B cell (primary cell): ENCODE results near the gene RPL6. TPM values are rescaled to one million over a fixed set of nuclear protein-coding genes. Genes with fewer than 3 reads are reported as not detected.
"Not testable (repeated sequence)": the region's sequence is repeated elsewhere in the genome, so short reads cannot be mapped to it uniquely, and the experiment has no call there.

ENCODE experiments used
- ATAC-seq: fragments of 200-7000 bp; cut with Tn5 transposase; one replicate; pipeline ENCODE4 v1.10.0; 2021; ENCODE audit warnings: low read depth, mild to moderate bottlenecking, moderate number of reproducible peaks, moderate library complexity
- CTCF ChIA-PET: fragments of 350-600 bp; sonication (Branson Sonifier 250); formaldehyde crosslinking; loops from one replicate; lab custom pipeline; 2021; ENCODE audit warnings: antibody characterized with exemption, inconsistent platforms; lab: Charles Lee
- POLR2A ChIA-PET: fragments of 350-600 bp; sonication (Branson Sonifier 250); formaldehyde crosslinking; loops from one replicate; lab custom pipeline; 2021; ENCODE audit warnings: antibody characterized with exemption; lab: Charles Lee
- DNase-seq: peaks from one replicate; pipeline ENCODE4 v3.0.0; 2013
- H2AFZ ChIP-seq: 2 replicates; pipeline ENCODE4 v1.6.1; 2012; ENCODE audit warnings: mild to moderate bottlenecking, low read depth, low read length; ENCODE audit not compliant: insufficient read depth, poor library complexity, severe bottlenecking
- H3K27ac ChIP-seq, 2 donors: 1 replicate in 1 of 2; 2 replicates in 1 of 2; pipeline ENCODE4 v1.5.1; 2012 to 2013; ENCODE audit warnings: low read length in 2 of 2, mild to moderate bottlenecking in 2 of 2, moderate library complexity in 1 of 2
- H3K27me3 ChIP-seq, 4 experiments: fragments of 200-600 bp in 1 of 4; sonication (generic) in 1 of 4; replicated peaks in 1 of 4; 1 replicate in 2 of 4; 2 replicates in 2 of 4; pipeline versions ENCODE4 v1.6.1 to v1.7.0; 2013 to 2016; ENCODE audit warnings: low read length in 3 of 4, mild to moderate bottlenecking in 2 of 4, mixed read lengths in 1 of 4, moderate library complexity in 1 of 4; ENCODE audit not compliant: insufficient read depth in 4 of 4, control insufficient read depth in 3 of 4; ENCODE audit errors: control extremely low read depth in 1 of 4
- H3K36me3 ChIP-seq, 2 experiments: replicated peaks in 1 of 2; 1 replicate in 1 of 2; 2 replicates in 1 of 2; pipeline versions ENCODE4 v1.6.1 to v1.7.1; 2013; ENCODE audit warnings: low read length in 1 of 2; ENCODE audit not compliant: insufficient read depth in 2 of 2, control insufficient read depth in 1 of 2; ENCODE audit errors: control extremely low read depth in 1 of 2, extremely low read depth in 1 of 2
- H3K4me1 ChIP-seq, 2 donors: fragments of 200-600 bp in 1 of 2; sonication (generic) in 1 of 2; 1 replicate in 1 of 2; 2 replicates in 1 of 2; pipeline versions ENCODE4 v1.5.1 to v1.6.1; 2013 to 2017; ENCODE audit warnings: low read length in 2 of 2; ENCODE audit not compliant: control insufficient read depth in 2 of 2, insufficient read depth in 2 of 2
- H3K4me2 ChIP-seq: replicated peaks from 2 replicates; pipeline ENCODE3; 2012; ENCODE audit warnings: mild to moderate bottlenecking, low read depth, low read length; ENCODE audit not compliant: poor library complexity, severe bottlenecking
- H3K4me3 ChIP-seq, 5 experiments: fragments of 200-600 bp in 1 of 5; sonication (generic) in 1 of 5; 1 replicate in 3 of 5; 2 replicates in 2 of 5; pipeline versions ENCODE4 v1.5.1 to v1.7.0; 2011 to 2016; ENCODE audit warnings: low read length in 4 of 5, mild to moderate bottlenecking in 4 of 5, low read depth in 2 of 5, control low read depth in 1 of 5, moderate library complexity in 1 of 5; ENCODE audit not compliant: insufficient read depth in 1 of 5; ENCODE audit errors: control extremely low read depth in 1 of 5, extremely low read depth in 1 of 5
- H3K79me2 ChIP-seq: fragments of 200-600 bp; sonication (generic); one replicate; pipeline ENCODE4 v1.6.0; 2016; ENCODE audit warnings: low read length; ENCODE audit not compliant: control insufficient read depth, insufficient read depth
- H3K9ac ChIP-seq: fragments of 200-600 bp; sonication (generic); 2 replicates; pipeline ENCODE4 v1.6.1; 2017; ENCODE audit warnings: mild to moderate bottlenecking, low read length, moderate library complexity
- H3K9me3 ChIP-seq, 3 donors: one replicate each; pipeline versions ENCODE4 v1.6.1 to v1.7.1; 2013; ENCODE audit warnings: low read length in 2 of 3; ENCODE audit not compliant: control insufficient read depth in 2 of 3, insufficient read depth in 1 of 3; ENCODE audit errors: control extremely low read depth in 1 of 3
- H4K20me1 ChIP-seq: 2 replicates; pipeline ENCODE4 v1.6.0; 2012; ENCODE audit warnings: mild to moderate bottlenecking, low read length; ENCODE audit not compliant: insufficient read depth, control insufficient read depth, poor library complexity, severe bottlenecking
- H3K27ac Mint-ChIP-seq: one replicate; pipeline ENCODE4 v1.8.0; 2021; ENCODE audit warnings: mixed read lengths
- H3K27me3 Mint-ChIP-seq: one replicate; pipeline ENCODE4 v1.8.0; 2021; ENCODE audit warnings: mixed read lengths
- H3K4me1 Mint-ChIP-seq: one replicate; pipeline ENCODE4 v1.8.0; 2021; ENCODE audit warnings: mixed read lengths
- H3K4me3 Mint-ChIP-seq: one replicate; pipeline ENCODE4 v1.8.0; 2021; ENCODE audit warnings: mixed read lengths
- H3K9me3 Mint-ChIP-seq: one replicate; pipeline ENCODE4 v1.8.0; 2022; ENCODE audit warnings: mixed read lengths; ENCODE audit not compliant: insufficient read depth
- CTCF ChIP-seq: fragments of 200-600 bp; IDR thresholded peaks from one replicate; pipeline ENCODE4 v1.8.0; 2022; ENCODE audit warnings: antibody characterized with exemption, mild to moderate bottlenecking
- EZH2 ChIP-seq: IDR thresholded peaks from 2 replicates; pipeline ENCODE4 v1.6.1; 2012; ENCODE audit warnings: borderline replicate concordance, low read depth, mild to moderate bottlenecking, moderate library complexity, low read length; ENCODE audit not compliant: insufficient read depth, poor library complexity, severe bottlenecking
- WGBS: methylation state at CpG from one replicate; pipeline ENCODE4 v1.1.5; 2013; ENCODE audit warnings: missing lambda C conversion rate; ENCODE audit not compliant: insufficient coverage; 5-methylcytosine and 5-hydroxymethylcytosine counted together
- intact Hi-C: fragments of 100-400 bp; cut with micrococcal nuclease; formaldehyde crosslinking; loops from one replicate; pipeline ENCODE4 v1.10.0; 2022
- polyA plus RNA-seq: library from polyadenylated mRNA; depleted of rRNA; stranded (reverse); fragments of >200 nt; gene quantifications from 2 replicates; pipeline ENCODE4 v1.2.3, GENCODE V29; 2012
- total RNA-seq, 2 donors: library from RNA; stranded (reverse); fragments of 120-200 nt in 1 of 2; gene quantifications; 1 replicate in 1 of 2; 2 replicates in 1 of 2; pipeline versions ENCODE4 v1.2.3 to v1.2.4, GENCODE V29; 2013 to 2022

The RPL6 gene
- total and polyA plus RNA-seq, 2 donors (not counting 1 experiment from before 2014, with no cell fraction given), result 1,336 to 1,621 TPM

DNA sequence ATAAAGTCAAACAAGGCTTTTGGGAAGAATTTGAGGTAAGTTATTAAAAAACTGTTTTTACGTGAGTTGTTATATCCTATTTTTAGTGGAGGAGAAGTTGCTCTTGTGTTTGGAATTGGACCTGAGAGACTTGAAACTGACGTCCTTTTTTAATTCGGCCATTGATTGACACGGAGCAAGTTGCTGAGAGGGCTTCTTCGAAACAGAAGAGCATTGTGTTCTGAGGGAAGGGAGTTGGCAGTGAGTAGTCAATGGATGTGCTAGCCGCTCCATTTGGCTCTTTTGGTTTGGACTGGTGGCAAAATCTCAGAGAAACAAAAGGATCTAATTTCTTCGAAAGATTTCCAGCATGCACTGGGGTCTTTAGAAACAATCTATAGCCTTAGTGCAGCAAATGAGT, 46.6 kb upstream of the RPL6 start:
- Mint-ChIP-seq H3K27ac (no peak overlapping the region), H3K4me3 (no peak overlapping the region), H3K4me1 (no peaks in the 10 kb centered on the region), H3K27me3 (no peaks in the 10 kb centered on the region), H3K9me3 (no peaks in the 10 kb centered on the region)
- ChIA-PET POLR2A (no interaction called here), CTCF (no interaction called here)
- H3K27me3 ChIP-seq, result no peaks in the 10 kb centered on the region
- DNase-seq, result no peak
- peaks cover 3% of the 10 kb centered on the region for H3K79me2 ChIP-seq
- H4K20me1 ChIP-seq, result no peaks in the 10 kb centered on the region
- 99% methylated on average over 7 of the region's 7 CpGs for WGBS
- intact Hi-C loops, result no loop called here
- H3K4me3 ChIP-seq, result no peak overlapping the region
- H3K4me1 ChIP-seq, result no peaks in the 10 kb centered on the region
- H3K9ac ChIP-seq, result no peak overlapping the region
- H3K9me3 ChIP-seq, result no peaks in the 10 kb centered on the region
- TF ChIP-seq EZH2 (no peak), CTCF (no peak)
- H3K36me3 ChIP-seq, result peaks cover 14 to 52% of the 10 kb centered on the region in 2 experiments
- H2AFZ ChIP-seq, result no peak overlapping the region
- no peak for ATAC-seq
- H3K27ac ChIP-seq, result no peak overlapping the region
- H3K4me2 ChIP-seq, result no peak overlapping the region

DNA sequence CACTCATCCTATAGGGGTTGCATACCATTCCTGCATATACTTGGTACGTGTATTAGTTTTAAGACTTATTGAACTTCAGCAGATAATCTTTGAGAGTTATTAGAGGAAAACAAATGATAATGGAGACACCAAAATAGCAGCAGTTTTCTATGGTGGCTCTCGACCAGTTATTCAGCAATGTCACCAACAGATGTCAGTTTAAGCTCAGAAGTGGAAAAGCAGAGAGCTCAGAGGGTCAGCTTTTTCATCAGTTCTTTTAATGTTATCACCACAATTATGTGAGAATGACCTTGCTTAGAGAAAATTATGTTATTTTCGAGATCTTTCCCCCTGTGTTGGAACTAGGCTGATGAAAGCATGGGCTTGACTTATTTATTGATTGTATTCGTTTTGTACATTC, 41.3 kb upstream of the RPL6 start:
- POLR2A ChIA-PET, result no interaction called here
- TF ChIP-seq CTCF, result no peak
- TF ChIP-seq EZH2, result no peak
- H3K36me3 ChIP-seq, result peaks cover 13 to 70% of the 10 kb centered on the region in 2 experiments

GRCh38 chr12:112448165-112448564, 38.8 kb upstream of the RPL6 start:
- Histone ChIP-seq H3K79me2 (peaks cover 21% of the 10 kb centered on the region), H3K36me3 (peaks cover 13 to 50% of the 10 kb centered on the region in 2 experiments)
- H3K27me3 ChIP-seq, H2AFZ ChIP-seq, H3K4me1 Mint-ChIP-seq, H3K9ac ChIP-seq, DNase-seq, CTCF ChIA-PET, intact Hi-C loops, H3K4me3 Mint-ChIP-seq, H3K27ac Mint-ChIP-seq, H3K27ac ChIP-seq, POLR2A ChIA-PET, H3K4me3 ChIP-seq, H3K9me3 ChIP-seq, H3K4me1 ChIP-seq, ATAC-seq, H3K4me2 ChIP-seq, H4K20me1 ChIP-seq, H3K27me3 Mint-ChIP-seq, H3K9me3 Mint-ChIP-seq: not testable (repeated sequence)
- no CpG with 5 or more reads among the region's 2 CpGs for WGBS

More for the DNA sequence above, 41.3 kb upstream of the RPL6 start:
- no peaks in the 10 kb centered on the region for H3K9me3 Mint-ChIP-seq
- intact Hi-C loops, result no loop called here
- Histone ChIP-seq H3K27me3 (no peaks in the 10 kb centered on the region), H3K4me3 (no peak overlapping the region), H3K9ac (no peak overlapping the region), H3K27ac (no peak overlapping the region), H3K79me2 (peaks cover 4% of the 10 kb centered on the region), H3K4me1 (no peaks in the 10 kb centered on the region), H2AFZ (no peak overlapping the region), H3K9me3 (no peaks in the 10 kb centered on the region), H4K20me1 (no peaks in the 10 kb centered on the region), H3K4me2 (no peak overlapping the region)
- H3K27me3 Mint-ChIP-seq, result no peaks in the 10 kb centered on the region
- DNase-seq (no peak), ATAC-seq (no peak)
- H3K4me3 Mint-ChIP-seq, result no peak overlapping the region
- CTCF ChIA-PET, result interaction anchor here (1.1 kb wide), 1 partner anchor 11 kb away, joined by 7 read pairs; no protein-coding TSS in a partner anchor
- WGBS, result no CpG with 5 or more reads among the region's 4 CpGs
- H3K4me1 Mint-ChIP-seq, result no peaks in the 10 kb centered on the region
- H3K27ac Mint-ChIP-seq, result no peak overlapping the region
